ENCODE data around the gene TMEM123.
"Not testable (repeated sequence)": the region's sequence is repeated elsewhere in the genome, so short reads cannot be mapped to it uniquely, and the experiment has no call there.

Gene TMEM123

GRCh38 chr11:102449651-102450570 is 2.7 kb downstream of the TMEM123 start:
- DNase-seq (ENCODE audit: low read depth in 3 of 3): no peak

- DNase-seq (ENCODE audit: low read depth in 3 of 3): no peak
Observed at GRCh38 chr11:102448869-102449224, 3.7 kb downstream of the TMEM123 start.

GRCh38 chr11:102447941-102448868 is 4.4 kb downstream of the TMEM123 start:
- DNase-seq (ENCODE audit: low read depth in 3 of 3): no peak

- no peak for DNase-seq (ENCODE audit: low read depth in 3 of 3)
Observed at GRCh38 chr11:102447193-102447592, 5.4 kb downstream of the TMEM123 start.

- DNase-seq (ENCODE audit: low read depth in 3 of 3): no peak
Observed at GRCh38 chr11:102446606-102447005, 6.0 kb downstream of the TMEM123 start.

GRCh38 chr11:102444693-102445092 is 7.9 kb downstream of the TMEM123 start:
- DNase-seq (ENCODE audit: low read depth in 3 of 3): not testable (repeated sequence)

- not testable (repeated sequence) for DNase-seq (ENCODE audit: low read depth in 3 of 3)
Observed at GRCh38 chr11:102444142-102444541, 8.4 kb downstream of the TMEM123 start.

GRCh38 chr11:102439063-102439363 is 13.6 kb downstream of the TMEM123 start:
- DNase-seq (ENCODE audit: low read depth in 3 of 3): not testable (repeated sequence)

GRCh38 chr11:102438311-102439062 is 14.1 kb downstream of the TMEM123 start:
- DNase-seq (ENCODE audit: low read depth in 3 of 3): peak in 1 of 3 experiments; percentile 13

GRCh38 chr11:102437727-102438126 is 14.8 kb downstream of the TMEM123 start:
- DNase-seq (ENCODE audit: low read depth in 3 of 3): no peak

- no peak for DNase-seq (ENCODE audit: low read depth in 3 of 3)
Observed at GRCh38 chr11:102436976-102437375, 15.6 kb downstream of the TMEM123 start.

- DNase-seq (ENCODE audit: low read depth in 3 of 3): no peak
Observed at GRCh38 chr11:102436561-102436960, 16.0 kb downstream of the TMEM123 start.

- no peak for DNase-seq (ENCODE audit: low read depth in 3 of 3)
Observed at GRCh38 chr11:102435688-102436087, 16.9 kb downstream of the TMEM123 start.

- not testable (repeated sequence) for DNase-seq (ENCODE audit: low read depth in 3 of 3)
Observed at GRCh38 chr11:102433571-102433970, 19.0 kb downstream of the TMEM123 start.

- not testable (repeated sequence) for DNase-seq (ENCODE audit: low read depth in 3 of 3)
Observed at GRCh38 chr11:102432560-102432959, 20.0 kb downstream of the TMEM123 start.

- DNase-seq (ENCODE audit: low read depth in 3 of 3): no peak
Observed at GRCh38 chr11:102431404-102431803, 21.2 kb downstream of the TMEM123 start.

GRCh38 chr11:102430158-102430836 is 22.3 kb downstream of the TMEM123 start:
- no peak for DNase-seq (ENCODE audit: low read depth in 3 of 3)

GRCh38 chr11:102429691-102430090 is 22.9 kb downstream of the TMEM123 start:
- no peak for DNase-seq (ENCODE audit: low read depth in 3 of 3)

- DNase-seq (ENCODE audit: low read depth in 3 of 3): no peak
Observed at GRCh38 chr11:102429226-102429625, 23.3 kb downstream of the TMEM123 start.

- DNase-seq (ENCODE audit: low read depth in 3 of 3): no peak
Observed at GRCh38 chr11:102428696-102429095, 23.9 kb downstream of the TMEM123 start.

- no peak for DNase-seq (ENCODE audit: low read depth in 3 of 3)
Observed at GRCh38 chr11:102427068-102427467, 25.5 kb downstream of the TMEM123 start.

All from stimulated activated CD4-positive, alpha-beta T cell treated with anti-CD3 and anti-CD28 coated beads, TNF-alpha, amount 100 ng/mL, for 4 hours (primary cell).